ENCODE data around the gene PPP1R1B. TPM values are rescaled to one million over a fixed set of nuclear protein-coding genes. Genes with fewer than 3 reads are reported as not detected.

Gene PPP1R1B
- total RNA-seq, 1 experiment from 2014 or later, result not detected

DNA sequence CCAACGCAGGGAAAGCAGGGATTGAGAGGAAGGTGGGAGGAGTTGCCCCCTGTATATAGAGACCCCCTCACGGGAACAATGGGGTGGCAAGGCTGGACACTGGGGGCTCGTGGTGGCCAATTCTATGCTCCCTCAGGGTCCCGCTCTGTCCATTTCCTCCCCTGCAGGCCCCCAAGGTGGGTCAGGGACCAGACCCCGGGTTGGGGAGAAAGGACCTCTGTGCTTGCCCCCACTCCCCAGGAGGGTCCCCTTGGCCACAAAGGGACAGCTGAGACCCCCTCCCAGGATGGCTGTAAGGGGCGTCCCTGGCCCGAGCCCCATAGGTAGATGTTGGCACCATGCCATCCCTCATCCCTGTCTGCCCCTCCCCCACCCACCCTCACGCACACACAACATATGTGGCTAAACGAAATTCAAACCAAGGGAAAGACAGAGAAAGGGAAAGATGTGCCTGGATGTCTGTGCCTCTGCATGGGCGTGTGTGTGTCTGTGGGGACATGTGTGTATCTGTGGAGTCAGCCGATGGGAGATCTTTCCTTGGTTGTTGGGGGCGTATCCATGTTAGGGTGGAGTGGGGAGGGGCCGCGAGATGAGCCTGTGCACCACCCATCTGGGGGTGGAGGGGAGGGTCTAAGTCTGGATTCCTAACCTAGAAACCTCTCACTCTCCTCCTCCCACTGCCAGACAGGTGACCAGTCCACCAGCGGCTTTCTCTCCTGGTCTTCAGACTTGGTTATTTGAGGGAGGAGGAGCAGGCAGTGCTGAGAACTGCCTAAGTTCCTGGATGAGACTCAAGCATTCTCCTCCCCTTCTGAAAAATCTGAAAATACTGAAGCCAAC lies 18.4 kb upstream of the PPP1R1B start:
- Mint-ChIP-seq H3K27ac (ENCODE audit: unreplicated experiment) (no peak overlapping the region), H3K4me3 (ENCODE audit: unreplicated experiment) (no peak overlapping the region), H3K4me1 (ENCODE audit: low read depth, unreplicated experiment) (no peaks in the 10 kb centered on the region), H3K36me3 (ENCODE audit: insufficient read depth, unreplicated experiment) (no peaks in the 10 kb centered on the region), H3K27me3 (ENCODE audit: insufficient read depth, unreplicated experiment) (peaks cover 27% of the 10 kb centered on the region), H3K9me3 (ENCODE audit: unreplicated experiment) (no peaks in the 10 kb centered on the region)
- no TSS peak for BruUV-seq (replicated peaks)
- TF ChIP-seq, protein P1, sequence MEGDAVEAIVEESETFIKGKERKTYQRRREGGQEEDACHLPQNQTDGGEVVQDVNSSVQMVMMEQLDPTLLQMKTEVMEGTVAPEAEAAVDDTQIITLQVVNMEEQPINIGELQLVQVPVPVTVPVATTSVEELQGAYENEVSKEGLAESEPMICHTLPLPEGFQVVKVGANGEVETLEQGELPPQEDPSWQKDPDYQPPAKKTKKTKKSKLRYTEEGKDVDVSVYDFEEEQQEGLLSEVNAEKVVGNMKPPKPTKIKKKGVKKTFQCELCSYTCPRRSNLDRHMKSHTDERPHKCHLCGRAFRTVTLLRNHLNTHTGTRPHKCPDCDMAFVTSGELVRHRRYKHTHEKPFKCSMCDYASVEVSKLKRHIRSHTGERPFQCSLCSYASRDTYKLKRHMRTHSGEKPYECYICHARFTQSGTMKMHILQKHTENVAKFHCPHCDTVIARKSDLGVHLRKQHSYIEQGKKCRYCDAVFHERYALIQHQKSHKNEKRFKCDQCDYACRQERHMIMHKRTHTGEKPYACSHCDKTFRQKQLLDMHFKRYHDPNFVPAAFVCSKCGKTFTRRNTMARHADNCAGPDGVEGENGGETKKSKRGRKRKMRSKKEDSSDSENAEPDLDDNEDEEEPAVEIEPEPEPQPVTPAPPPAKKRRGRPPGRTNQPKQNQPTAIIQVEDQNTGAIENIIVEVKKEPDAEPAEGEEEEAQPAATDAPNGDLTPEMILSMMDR (IDR thresholded peaks at IDR 0.05; ENCODE audit: insufficient read depth in 1 of 2, low read depth in 1 of 2, low read length in 1 of 2, severe bottlenecking in 1 of 2, unreplicated experiment in 1 of 2), result no peak
- intact Hi-C loops (cut with micrococcal nuclease; ENCODE audit: unreplicated experiment), result no loop called here
- H3K27me3 ChIP-seq (replicated peaks; ENCODE audit: control insufficient read depth, insufficient read depth, low read length), result peaks cover 3% of the 10 kb centered on the region; the same call in 1 of the 2 replicates
- H3K4me3 ChIP-seq (ENCODE audit: low read depth, low read length), result no peak overlapping the region
- ChIA-PET CTCF (no interaction called here), POLR2A (no interaction called here)
- no peak for DNase-seq
- no peaks in the 10 kb centered on the region for H3K36me3 ChIP-seq (ENCODE audit: control insufficient read depth, insufficient read depth, low read length)
- peaks cover 14% of the 10 kb centered on the region; the same call in 1 of the 2 replicates for H3K4me1 ChIP-seq
- H3K9me3 ChIP-seq, result no peaks in the 10 kb centered on the region

DNA sequence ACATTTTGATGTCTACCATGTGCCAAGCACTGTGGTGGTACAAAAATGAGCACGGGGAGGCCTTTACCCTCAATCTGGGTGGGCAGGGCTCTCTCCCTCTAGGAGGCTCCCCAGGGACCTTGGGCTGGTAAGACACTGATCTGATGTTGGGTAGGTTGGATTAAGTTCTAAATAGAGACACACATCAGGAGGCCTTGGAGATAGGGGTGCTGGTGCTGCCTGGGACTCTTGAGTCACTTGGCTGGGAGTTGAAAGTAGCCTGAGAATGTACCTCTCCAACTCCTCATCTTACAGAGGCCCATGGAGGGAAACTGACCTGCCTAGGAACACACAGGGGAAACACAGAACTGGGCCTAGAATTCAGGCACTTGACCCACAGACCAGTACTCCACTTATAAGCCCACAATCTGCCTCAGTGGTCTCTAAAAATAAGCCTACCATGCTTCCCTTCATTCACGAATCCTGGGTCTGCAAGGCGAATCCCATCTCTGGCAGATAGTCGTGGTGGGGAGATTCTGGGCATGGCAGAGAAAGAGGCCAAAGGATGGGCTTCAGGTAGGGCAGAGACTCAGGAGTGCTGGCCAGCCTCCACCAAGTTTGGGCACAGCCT lies 17.2 kb upstream of the PPP1R1B start:
- BruUV-seq (replicated peaks), result no TSS peak
- Mint-ChIP-seq H3K9me3 (ENCODE audit: unreplicated experiment) (no peaks in the 10 kb centered on the region), H3K4me1 (ENCODE audit: low read depth, unreplicated experiment) (no peaks in the 10 kb centered on the region), H3K27ac (ENCODE audit: unreplicated experiment) (no peak overlapping the region), H3K27me3 (ENCODE audit: insufficient read depth, unreplicated experiment) (peaks cover 23% of the 10 kb centered on the region), H3K36me3 (ENCODE audit: insufficient read depth, unreplicated experiment) (no peaks in the 10 kb centered on the region), H3K4me3 (ENCODE audit: unreplicated experiment) (no peak overlapping the region)
- ChIA-PET CTCF (no interaction called here), POLR2A (no interaction called here)
- Histone ChIP-seq H3K4me1 (peaks cover 14% of the 10 kb centered on the region; the same call in 1 of the 2 replicates), H3K4me3 (ENCODE audit: low read depth, low read length) (no peak overlapping the region), H3K27me3 (replicated peaks; ENCODE audit: control insufficient read depth, insufficient read depth, low read length) (peaks cover 2% of the 10 kb centered on the region; the same call in 1 of the 2 replicates), H3K9me3 (no peaks in the 10 kb centered on the region), H3K36me3 (ENCODE audit: control insufficient read depth, insufficient read depth, low read length) (no peaks in the 10 kb centered on the region)
- TF ChIP-seq, protein P1 (IDR thresholded peaks at IDR 0.05; ENCODE audit: insufficient read depth in 1 of 2, low read depth in 1 of 2, low read length in 1 of 2, severe bottlenecking in 1 of 2, unreplicated experiment in 1 of 2), result no peak
- no peak for DNase-seq
- intact Hi-C loops (cut with micrococcal nuclease; ENCODE audit: unreplicated experiment), result no loop called here

DNA sequence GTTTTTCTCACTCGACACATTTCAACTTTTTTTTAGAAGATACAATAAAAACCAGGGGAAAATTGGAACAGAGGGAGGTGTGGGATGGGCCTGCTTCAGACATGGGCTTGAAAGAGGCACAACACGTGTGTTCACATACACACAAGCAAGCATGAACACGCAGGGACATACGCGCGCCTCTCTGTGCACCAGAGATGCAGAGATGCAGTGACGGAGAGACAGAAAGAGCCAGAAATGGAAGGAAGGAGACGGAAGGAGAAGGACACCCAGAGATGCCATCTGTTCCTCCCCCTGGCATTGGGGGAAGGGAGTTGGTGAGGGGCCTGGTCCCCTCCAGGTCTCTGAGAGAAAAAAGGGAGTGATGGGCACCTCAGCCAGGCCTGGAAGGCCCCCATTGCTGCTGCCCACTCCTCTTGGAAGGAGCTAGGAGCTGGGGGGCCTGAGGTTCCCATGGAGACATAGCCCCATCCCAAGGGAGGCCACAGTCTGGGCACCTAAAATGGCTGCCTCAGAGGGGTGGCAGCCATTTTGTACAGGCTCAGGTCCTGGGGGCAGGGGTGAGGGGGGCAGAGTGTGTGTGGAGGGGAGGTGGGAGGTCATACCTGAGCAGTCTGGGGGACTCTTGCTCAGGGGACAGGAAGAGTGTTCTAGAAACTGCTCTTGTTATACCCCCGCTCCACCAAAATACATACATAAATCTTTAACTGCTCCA lies 15.2 kb upstream of the PPP1R1B start:
- ChIA-PET CTCF (interaction anchor here (2.9 kb wide), 1 partner anchor 10 kb away, joined by 9 read pairs; no protein-coding TSS in a partner anchor), POLR2A (no interaction called here)
- intact Hi-C loops (cut with micrococcal nuclease; ENCODE audit: unreplicated experiment), result no loop called here
- H3K27me3 ChIP-seq (replicated peaks; ENCODE audit: control insufficient read depth, insufficient read depth, low read length), result no peaks in the 10 kb centered on the region; the same call in 1 of the 2 replicates
- no peaks in the 10 kb centered on the region for H3K36me3 ChIP-seq (ENCODE audit: control insufficient read depth, insufficient read depth, low read length)
- Mint-ChIP-seq H3K4me1 (ENCODE audit: low read depth, unreplicated experiment) (no peaks in the 10 kb centered on the region), H3K27ac (ENCODE audit: unreplicated experiment) (no peak overlapping the region), H3K36me3 (ENCODE audit: insufficient read depth, unreplicated experiment) (no peaks in the 10 kb centered on the region), H3K4me3 (ENCODE audit: unreplicated experiment) (no peak overlapping the region), H3K9me3 (ENCODE audit: unreplicated experiment) (no peaks in the 10 kb centered on the region), H3K27me3 (ENCODE audit: insufficient read depth, unreplicated experiment) (peaks cover 27% of the 10 kb centered on the region)
- TF ChIP-seq, protein P1 (IDR thresholded peaks at IDR 0.05; ENCODE audit: insufficient read depth in 1 of 2, low read depth in 1 of 2, low read length in 1 of 2, severe bottlenecking in 1 of 2, unreplicated experiment in 1 of 2), result no peak
- 0 out of 2 replicates have a peak, but pooled peaks cover 4% of the 10 kb centered on the region for H3K4me1 ChIP-seq
- H3K4me3 ChIP-seq (ENCODE audit: low read depth, low read length), result no peak overlapping the region
- BruUV-seq (replicated peaks), result no TSS peak
- DNase-seq, result no peak
- no peaks in the 10 kb centered on the region for H3K9me3 ChIP-seq
